ENCODE results near the gene PHETA2. TPM values are rescaled to one million over a fixed set of nuclear protein-coding genes. Genes with fewer than 3 reads are reported as not detected.

PHETA2 gene, protein sequence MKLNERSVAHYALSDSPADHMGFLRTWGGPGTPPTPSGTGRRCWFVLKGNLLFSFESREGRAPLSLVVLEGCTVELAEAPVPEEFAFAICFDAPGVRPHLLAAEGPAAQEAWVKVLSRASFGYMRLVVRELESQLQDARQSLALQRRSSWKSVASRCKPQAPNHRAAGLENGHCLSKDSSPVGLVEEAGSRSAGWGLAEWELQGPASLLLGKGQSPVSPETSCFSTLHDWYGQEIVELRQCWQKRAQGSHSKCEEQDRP
- total RNA-seq = 11.4 and 16.2 TPM in 2 replicates

GRCh38 chr22:42074132-42074811 lies at the start of gene PHETA2:
PHETA2 (plus strand) TSS chr22:42074248; CDS start chr22:42077294, 3,046 bp downstream.

DNA sequence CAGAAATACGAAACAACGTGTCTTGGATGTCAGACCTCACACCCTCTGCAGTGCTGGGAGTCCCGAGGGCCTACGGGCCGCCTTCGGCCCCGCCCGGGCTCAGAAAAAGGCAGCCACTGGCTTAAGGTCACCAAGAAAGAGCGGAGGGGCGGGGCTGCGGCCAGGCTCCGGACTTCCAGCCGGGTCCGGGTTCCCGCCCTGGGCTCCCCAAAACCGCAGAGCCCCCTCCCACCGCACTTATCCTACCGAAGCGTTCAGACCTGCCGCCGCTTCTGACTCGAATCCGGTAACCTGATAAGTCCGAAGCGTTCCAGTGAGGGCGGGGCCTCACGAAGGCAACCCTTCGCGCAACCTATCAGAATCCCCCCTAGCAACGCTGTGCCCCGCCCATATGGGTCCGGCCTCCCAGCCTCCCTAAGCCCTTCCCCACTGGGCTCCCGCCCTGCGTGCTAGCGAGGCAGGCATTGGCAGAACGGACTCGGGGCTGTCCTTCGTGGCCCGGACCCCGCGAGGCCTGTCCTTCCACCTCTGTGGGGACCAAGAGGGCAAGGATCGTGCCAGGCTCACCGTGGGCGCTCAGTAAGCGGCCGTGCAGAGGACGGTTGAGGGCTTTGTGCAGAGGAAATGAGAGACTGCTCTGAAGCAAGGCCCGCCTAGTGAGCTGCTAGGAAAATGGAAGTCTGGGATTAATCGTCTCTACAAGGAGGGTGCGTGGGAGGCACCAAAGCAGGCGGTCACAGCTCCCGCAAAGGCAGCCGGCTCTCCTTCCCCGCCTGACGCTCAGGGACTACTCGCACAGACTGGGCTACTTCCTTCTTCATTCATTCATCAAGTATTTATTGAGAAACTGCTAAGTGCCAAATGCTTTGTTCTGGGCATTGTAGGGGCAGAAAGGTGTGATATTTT lies 3.3 kb upstream of the PHETA2 start, which contains the start of gene NAGA:
Gene NAGA, minus strand, starts transcription at position 296 of the 906 bp plus-strand sequence. CDS start 515 bp downstream, outside the sequence.

DNA sequence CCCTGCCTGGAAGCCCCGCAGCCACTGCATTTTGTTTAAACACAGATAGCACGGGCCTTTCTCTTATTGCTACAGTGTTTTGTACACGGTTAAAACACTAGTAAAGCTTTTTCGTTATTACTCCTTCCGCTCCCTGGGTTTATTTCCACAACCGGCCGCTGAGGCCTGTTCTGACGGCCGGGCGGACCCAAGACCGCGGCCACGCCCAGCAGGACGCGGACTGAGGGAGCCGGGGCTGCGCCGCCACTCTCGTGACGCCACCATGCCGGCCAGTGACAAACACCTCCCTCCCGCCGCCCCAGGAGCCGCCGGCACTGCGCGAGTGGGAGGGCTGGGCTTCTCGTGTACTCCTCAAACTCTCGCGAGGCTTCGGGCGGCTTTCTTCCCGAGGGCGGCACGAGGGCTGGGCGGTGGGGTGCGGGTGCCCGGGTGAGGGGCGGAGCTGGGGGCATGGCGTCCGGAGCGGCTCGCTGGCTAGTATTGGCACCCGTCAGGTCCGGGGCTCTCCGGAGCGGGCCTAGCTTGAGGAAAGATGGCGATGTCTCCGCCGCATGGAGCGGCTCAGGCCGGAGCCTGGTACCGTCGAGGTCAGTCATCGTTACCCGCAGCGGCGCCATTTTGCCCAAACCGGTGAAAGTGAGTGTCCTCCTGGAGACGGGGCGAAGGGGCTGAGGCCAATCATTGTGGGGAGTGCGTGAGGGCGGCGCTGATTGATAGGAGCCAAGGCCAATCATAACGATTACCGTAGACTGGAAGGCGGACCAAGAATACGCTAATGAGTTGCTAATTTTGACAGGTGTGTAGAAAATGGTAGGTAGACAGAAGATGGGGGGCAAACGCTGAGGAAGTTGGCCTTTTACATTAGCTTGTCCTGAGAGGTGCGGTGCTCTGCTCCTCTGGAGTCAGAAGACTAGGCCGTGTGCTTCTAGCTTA lies 5.5 kb downstream of the PHETA2 start, which contains the start of gene SMDT1:
Gene SMDT1, plus strand, starts transcription at position 382 of the 933 bp plus-strand sequence. Its CDS starts 69 bp downstream, at position 451.

DNA sequence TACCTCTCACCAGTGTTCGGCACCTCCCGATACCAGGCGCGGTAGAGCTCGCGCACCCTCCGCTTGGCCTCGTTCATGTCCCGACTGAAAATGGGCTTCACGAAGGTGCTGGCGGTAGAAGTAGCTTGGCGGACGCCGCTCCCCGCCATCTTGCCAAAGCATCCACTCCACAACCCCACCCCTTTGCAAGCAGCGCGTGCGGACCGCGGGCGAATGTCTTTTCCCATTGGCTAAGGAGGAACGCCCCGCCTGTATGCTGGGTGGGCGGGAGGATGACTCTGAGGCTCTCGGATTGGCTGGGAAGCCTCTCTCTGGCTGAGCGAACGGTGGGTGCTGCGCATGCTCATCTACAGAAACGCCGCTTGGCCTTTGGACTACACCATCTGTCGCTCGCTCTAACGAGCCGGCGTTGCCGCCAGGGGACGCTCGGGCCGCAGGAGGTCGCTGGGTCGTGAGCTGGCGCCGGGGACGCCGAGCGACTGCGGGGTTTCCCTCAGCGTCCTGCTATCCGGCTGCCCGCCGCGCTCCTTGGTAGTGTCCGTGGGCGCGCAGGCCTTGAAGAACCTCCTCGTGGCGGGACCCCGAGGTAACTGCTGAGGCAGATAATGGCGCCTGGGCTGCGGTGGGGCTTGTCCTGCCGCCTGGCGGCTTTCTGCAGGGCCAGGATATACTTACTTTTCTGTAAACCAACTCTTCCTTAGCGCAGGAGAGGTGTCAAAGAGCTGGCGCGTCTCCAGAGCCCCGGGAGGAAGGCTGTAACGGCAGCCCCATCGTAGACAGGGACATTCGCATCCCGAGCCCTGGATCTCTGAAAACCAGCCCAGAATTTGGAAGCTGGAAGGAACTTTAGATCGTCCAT lies 16.8 kb downstream of the PHETA2 start, which contains the start of gene NDUFA6:
Gene NDUFA6, minus strand, starts transcription at position 177 of the 859 bp plus-strand sequence. Its CDS starts 28 bp downstream, at position 149.

Other genes starting within 250 kb of the PHETA2 start
- 41.9 and 54.3 TPM in 2 replicates for gene SREBF2, start 241.1 kb upstream of the PHETA2 start, total RNA-seq
- gene SHISA8, start 159.2 kb upstream of the PHETA2 start, total RNA-seq = not detected in 2 replicates
- under 0.01 and 0.06 TPM in 2 replicates for gene TNFRSF13C, start 147.4 kb upstream of the PHETA2 start, total RNA-seq
- gene CENPM, start 127.1 kb upstream of the PHETA2 start, total RNA-seq = 16.2 and 28.4 TPM in 2 replicates
- not detected in 2 replicates for gene SEPTIN3, start 104.8 kb upstream of the PHETA2 start, total RNA-seq
- 0.37 and 0.40 TPM in 2 replicates for gene WBP2NL, start 75.5 kb upstream of the PHETA2 start, total RNA-seq
- 43.8 and 50.6 TPM in 2 replicates for gene NAGA, start 3.4 kb upstream of the PHETA2 start, total RNA-seq
- 13.2 and 19.7 TPM in 2 replicates for gene SMDT1, start 5.5 kb downstream of the PHETA2 start, total RNA-seq
- 75.9 and 102 TPM in 2 replicates for gene NDUFA6, start 16.5 kb downstream of the PHETA2 start, total RNA-seq
- 0.26 and 0.31 TPM in 2 replicates for gene CYP2D6, start 56.6 kb downstream of the PHETA2 start, total RNA-seq
- gene TCF20, start 196.4 kb downstream of the PHETA2 start, total RNA-seq = 16.5 and 17.0 TPM in 2 replicates